Measurements from ENCODE around the gene C10orf90. TPM values are rescaled to one million over a fixed set of nuclear protein-coding genes. Genes with fewer than 3 reads are reported as not detected.

C10orf90 gene
- total RNA-seq, 1 donor from 2014 or later, result under 0.01 TPM

DNA sequence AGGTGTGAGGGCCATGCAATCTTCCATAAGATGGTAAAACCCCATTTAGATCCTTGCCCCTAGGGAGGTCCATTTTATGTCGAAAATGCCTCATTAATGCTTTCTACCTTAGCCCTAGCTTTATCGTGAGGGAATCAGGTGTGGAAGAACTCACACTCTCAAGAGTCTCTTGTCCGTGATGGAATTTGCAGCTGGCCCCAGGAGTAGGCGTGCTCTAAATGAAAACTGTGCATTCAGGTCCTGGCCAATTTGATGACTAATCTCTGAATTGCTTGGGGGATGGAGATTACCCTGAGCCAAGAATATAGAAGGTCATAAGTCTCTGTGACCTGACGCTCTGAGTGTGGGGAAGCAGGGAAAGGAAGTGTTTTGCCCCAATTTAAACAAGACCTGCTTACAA is 6.6 kb downstream of the C10orf90 start:
- Histone ChIP-seq H3K9ac (ENCODE audit: low read depth in 1 of 3, low read length in 3 of 3) (no peak overlapping the region), H3K9me3 (ENCODE audit: control insufficient read depth in 3 of 3, low read length in 3 of 3) (no peaks in the 10 kb centered on the region)

DNA sequence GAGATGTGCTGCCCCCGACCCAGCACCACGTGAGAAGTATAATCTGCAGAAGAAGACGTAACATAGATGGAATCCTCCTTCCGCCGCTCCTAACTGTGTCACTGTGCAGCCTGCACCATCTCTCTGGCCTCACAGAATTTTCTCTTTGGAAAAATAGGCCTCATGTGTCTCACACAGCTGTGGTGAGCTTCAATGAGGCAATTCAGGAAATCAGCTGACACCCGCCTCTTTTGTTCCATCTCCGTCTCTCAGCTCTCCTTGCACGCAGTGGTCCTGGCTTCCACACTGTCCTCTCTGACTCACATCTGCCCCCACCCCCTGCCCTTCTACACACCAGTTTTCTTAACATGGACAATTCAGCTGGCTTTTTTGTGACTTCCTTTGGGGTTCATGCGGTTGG is 7.2 kb downstream of the C10orf90 start:
- H3K36me3 ChIP-seq (ENCODE audit: control insufficient read depth in 3 of 3, insufficient read depth in 3 of 3, low read length in 3 of 3), result no peaks in the 10 kb centered on the region
- peaks cover 0 to 7% (median 7%) of the 10 kb centered on the region in 3 donors for H3K27me3 ChIP-seq (ENCODE audit: control insufficient read depth in 3 of 3, insufficient read depth in 3 of 3, low read length in 3 of 3)
- H3K9me3 ChIP-seq (ENCODE audit: control insufficient read depth in 3 of 3, low read length in 3 of 3), result no peaks in the 10 kb centered on the region
- peak overlapping the region; percentile 78 for H3K27ac ChIP-seq (ENCODE audit: low read depth, low read length)
- peaks cover 0 to 10% (median 0%) of the 10 kb centered on the region in 3 donors for H3K4me1 ChIP-seq (ENCODE audit: control insufficient read depth in 3 of 3, insufficient read depth in 3 of 3, low read length in 3 of 3)
- H3K4me3 ChIP-seq (ENCODE audit: low read length in 3 of 3), result no peak overlapping the region
- H3K9ac ChIP-seq (ENCODE audit: low read depth in 1 of 3, low read length in 3 of 3), result no peak overlapping the region

More for the DNA sequence above, 6.6 kb downstream of the C10orf90 start:
- Histone ChIP-seq H3K4me1 (ENCODE audit: control insufficient read depth in 3 of 3, insufficient read depth in 3 of 3, low read length in 3 of 3) (peaks cover 0 to 10% (median 0%) of the 10 kb centered on the region in 3 donors), H3K27ac (ENCODE audit: low read depth, low read length) (peak overlapping the region; percentile 60), H3K27me3 (ENCODE audit: control insufficient read depth in 3 of 3, insufficient read depth in 3 of 3, low read length in 3 of 3) (peaks cover 0 to 7% (median 7%) of the 10 kb centered on the region in 3 donors), H3K4me3 (ENCODE audit: low read length in 3 of 3) (no peak overlapping the region), H3K36me3 (ENCODE audit: control insufficient read depth in 3 of 3, insufficient read depth in 3 of 3, low read length in 3 of 3) (no peaks in the 10 kb centered on the region)

DNA sequence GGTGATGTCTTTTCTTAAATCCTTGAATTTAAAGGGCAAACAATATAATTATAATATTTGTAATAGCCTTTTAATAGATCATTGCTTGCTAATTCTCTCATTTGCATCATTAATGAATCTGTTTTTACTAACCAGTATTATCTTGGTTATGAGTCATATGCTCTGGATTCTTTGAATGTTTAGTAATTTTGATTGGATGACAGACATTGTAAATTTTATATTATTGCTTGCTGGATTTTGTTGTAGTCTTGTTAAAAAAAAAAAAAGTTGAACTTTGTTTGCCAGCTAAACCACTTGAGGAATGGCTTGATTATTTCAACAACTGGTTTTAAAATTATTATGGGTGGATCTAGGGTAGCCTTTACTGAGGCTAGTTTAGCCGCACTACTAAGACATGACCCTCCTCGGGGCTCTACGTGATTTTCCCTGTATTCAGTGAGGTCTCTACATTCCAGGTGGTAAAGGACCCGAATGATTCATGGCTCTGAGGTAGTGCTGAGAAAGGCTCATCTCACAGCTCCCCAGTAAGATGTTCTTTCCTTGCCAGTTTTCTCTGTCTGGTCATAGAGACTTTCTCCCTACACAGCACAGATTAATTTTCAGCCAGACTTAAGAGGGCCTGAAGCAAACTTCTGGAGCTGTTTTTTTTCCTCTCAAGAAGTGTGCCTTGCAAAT is 8.5 kb downstream of the C10orf90 start:
- Histone ChIP-seq H3K27me3 (ENCODE audit: control insufficient read depth in 3 of 3, insufficient read depth in 3 of 3, low read length in 3 of 3) (peaks cover 0 to 7% (median 7%) of the 10 kb centered on the region in 3 donors), H3K9me3 (ENCODE audit: control insufficient read depth in 3 of 3, low read length in 3 of 3) (no peaks in the 10 kb centered on the region), H3K27ac (ENCODE audit: low read depth, low read length) (peak overlapping the region; percentile 78), H3K4me3 (ENCODE audit: low read length in 3 of 3) (no peak overlapping the region), H3K9ac (ENCODE audit: low read depth in 1 of 3, low read length in 3 of 3) (no peak overlapping the region), H3K36me3 (ENCODE audit: control insufficient read depth in 3 of 3, insufficient read depth in 3 of 3, low read length in 3 of 3) (no peaks in the 10 kb centered on the region), H3K4me1 (ENCODE audit: control insufficient read depth in 3 of 3, insufficient read depth in 3 of 3, low read length in 3 of 3) (peaks cover 0 to 10% (median 0%) of the 10 kb centered on the region in 3 donors)

DNA sequence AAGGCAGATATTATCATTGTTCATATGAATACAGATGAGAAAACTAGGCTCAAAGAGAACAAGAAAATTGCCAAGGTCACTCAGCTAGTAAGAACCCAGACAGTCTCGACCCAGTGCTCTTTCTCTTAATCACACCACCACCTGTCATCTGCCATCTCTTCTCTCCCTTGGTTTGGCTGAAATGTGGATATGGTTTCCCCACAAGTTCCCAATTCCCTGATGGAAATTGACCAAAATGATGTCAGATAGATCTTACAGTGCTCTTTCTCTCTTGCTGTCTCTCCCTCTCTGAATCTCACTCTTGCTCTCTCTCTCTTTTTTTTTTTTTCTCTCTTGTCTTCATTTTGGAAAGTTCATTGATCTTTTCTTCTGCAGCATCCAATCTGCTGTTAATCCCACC is 9.1 kb downstream of the C10orf90 start:
- Histone ChIP-seq H3K4me1 (ENCODE audit: control insufficient read depth in 3 of 3, insufficient read depth in 3 of 3, low read length in 3 of 3) (peaks cover 0 to 10% (median 0%) of the 10 kb centered on the region in 3 donors), H3K9ac (ENCODE audit: low read depth in 1 of 3, low read length in 3 of 3) (no peak overlapping the region), H3K9me3 (ENCODE audit: control insufficient read depth in 3 of 3, low read length in 3 of 3) (no peaks in the 10 kb centered on the region), H3K27ac (ENCODE audit: low read depth, low read length) (no peak overlapping the region), H3K27me3 (ENCODE audit: control insufficient read depth in 3 of 3, insufficient read depth in 3 of 3, low read length in 3 of 3) (peaks cover 0 to 7% (median 7%) of the 10 kb centered on the region in 3 donors), H3K4me3 (ENCODE audit: low read length in 3 of 3) (no peak overlapping the region), H3K36me3 (ENCODE audit: control insufficient read depth in 3 of 3, insufficient read depth in 3 of 3, low read length in 3 of 3) (no peaks in the 10 kb centered on the region)

DNA sequence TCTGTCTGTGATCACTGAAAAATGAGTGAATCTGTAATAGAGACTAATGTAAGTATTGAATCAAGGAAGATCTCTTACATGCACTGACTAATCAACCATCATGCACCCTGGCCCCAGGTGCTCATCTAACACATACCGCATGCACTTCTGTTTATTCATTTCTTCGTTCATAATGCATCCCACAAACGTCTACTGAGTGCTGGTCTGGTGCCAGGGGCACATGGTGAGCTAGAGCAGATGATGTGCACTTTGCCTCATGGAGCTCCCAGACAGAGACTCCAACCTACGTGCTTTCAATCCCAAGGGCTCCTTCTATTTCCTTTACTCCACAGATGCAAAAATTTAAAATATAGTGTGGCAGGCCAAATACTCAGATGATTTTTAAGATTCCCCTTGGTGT is 10.7 kb downstream of the C10orf90 start:
- H3K9me3 ChIP-seq (ENCODE audit: control insufficient read depth in 3 of 3, low read length in 3 of 3), result no peaks in the 10 kb centered on the region
- H3K27me3 ChIP-seq (ENCODE audit: control insufficient read depth in 3 of 3, insufficient read depth in 3 of 3, low read length in 3 of 3), result peaks cover 0 to 4% (median 3%) of the 10 kb centered on the region in 3 donors
- H3K27ac ChIP-seq (ENCODE audit: low read depth, low read length), result no peak overlapping the region
- no peak overlapping the region for H3K9ac ChIP-seq (ENCODE audit: low read depth in 1 of 3, low read length in 3 of 3)
- no peaks in the 10 kb centered on the region for H3K36me3 ChIP-seq (ENCODE audit: control insufficient read depth in 3 of 3, insufficient read depth in 3 of 3, low read length in 3 of 3)
- H3K4me1 ChIP-seq (ENCODE audit: control insufficient read depth in 3 of 3, insufficient read depth in 3 of 3, low read length in 3 of 3), result peaks cover 0 to 10% (median 0%) of the 10 kb centered on the region in 3 donors
- H3K4me3 ChIP-seq (ENCODE audit: low read length in 3 of 3), result no peak overlapping the region

DNA sequence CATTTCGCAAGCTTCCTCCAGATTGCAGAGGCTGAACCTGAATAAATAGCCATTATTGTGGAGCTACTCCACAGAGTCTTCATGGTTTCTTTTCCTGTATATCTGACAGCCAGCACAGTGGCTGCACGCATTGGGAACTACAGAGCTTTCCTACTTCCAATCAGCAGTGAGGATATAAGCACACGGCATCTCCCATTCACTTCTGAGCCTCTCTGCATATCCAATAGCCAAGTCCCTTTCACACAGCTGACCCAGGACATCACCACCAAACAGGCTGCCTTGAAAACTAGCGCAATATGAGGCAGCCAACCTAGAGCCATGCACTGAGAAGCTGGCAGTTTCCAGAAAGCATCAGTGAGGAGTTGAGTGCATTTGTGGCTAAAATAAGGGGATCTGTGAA is 11.6 kb downstream of the C10orf90 start:
- no peak overlapping the region for H3K4me3 ChIP-seq (ENCODE audit: low read length in 3 of 3)
- H3K9me3 ChIP-seq (ENCODE audit: control insufficient read depth in 3 of 3, low read length in 3 of 3), result no peaks in the 10 kb centered on the region
- no peak overlapping the region for H3K9ac ChIP-seq (ENCODE audit: low read depth in 1 of 3, low read length in 3 of 3)
- no peaks in the 10 kb centered on the region for H3K36me3 ChIP-seq (ENCODE audit: control insufficient read depth in 3 of 3, insufficient read depth in 3 of 3, low read length in 3 of 3)
- no peak overlapping the region for H3K27ac ChIP-seq (ENCODE audit: low read depth, low read length)
- peaks cover 0 to 10% (median 0%) of the 10 kb centered on the region in 3 donors for H3K4me1 ChIP-seq (ENCODE audit: control insufficient read depth in 3 of 3, insufficient read depth in 3 of 3, low read length in 3 of 3)
- no peaks in the 10 kb centered on the region for H3K27me3 ChIP-seq (ENCODE audit: control insufficient read depth in 3 of 3, insufficient read depth in 3 of 3, low read length in 3 of 3)

DNA sequence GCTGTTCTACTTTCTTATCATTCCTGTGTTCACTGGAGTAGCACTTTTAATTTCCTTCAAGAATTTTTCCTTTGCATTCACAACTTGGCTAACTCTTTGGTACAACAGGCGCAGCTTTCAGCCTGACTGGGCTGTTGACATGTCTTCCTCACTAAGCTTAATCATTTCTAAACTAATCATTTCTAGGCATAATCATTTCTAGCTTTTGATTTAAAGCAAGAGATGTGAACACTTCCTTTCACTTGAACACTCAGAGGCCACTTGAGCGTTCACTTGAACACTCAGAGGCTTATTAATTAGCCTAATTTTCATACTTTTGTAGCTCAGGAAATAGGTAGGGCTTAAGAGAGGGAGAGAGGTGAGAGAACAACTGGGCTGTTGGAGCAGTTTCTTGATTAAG is 15.9 kb downstream of the C10orf90 start:
- no peak overlapping the region for H3K4me3 ChIP-seq (ENCODE audit: low read length in 3 of 3)
- H3K27me3 ChIP-seq (ENCODE audit: control insufficient read depth in 3 of 3, insufficient read depth in 3 of 3, low read length in 3 of 3), result no peaks in the 10 kb centered on the region

DNA sequence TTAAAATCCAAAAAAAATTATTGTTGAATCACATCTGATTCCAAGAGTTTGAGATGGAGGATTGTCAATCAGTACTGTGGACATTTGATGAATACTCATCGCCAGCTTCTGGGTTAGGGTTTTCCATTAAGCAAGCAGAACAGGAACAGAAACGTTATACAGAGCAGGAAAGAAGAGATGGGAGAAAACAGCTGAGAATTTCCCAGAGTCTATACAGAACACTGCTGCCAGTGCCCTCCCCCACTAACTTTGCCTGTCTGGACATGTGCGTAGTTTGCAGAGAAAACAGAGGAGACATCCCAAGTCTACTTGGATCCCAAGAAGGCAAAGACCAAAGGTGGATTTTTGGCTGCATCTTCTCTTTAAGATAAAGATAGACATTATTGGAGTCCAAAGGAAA is 19.0 kb downstream of the C10orf90 start:
- Histone ChIP-seq H3K4me1 (ENCODE audit: control insufficient read depth in 3 of 3, insufficient read depth in 3 of 3, low read length in 3 of 3) (no peaks in the 10 kb centered on the region), H3K9me3 (ENCODE audit: control insufficient read depth in 3 of 3, low read length in 3 of 3) (no peaks in the 10 kb centered on the region), H3K36me3 (ENCODE audit: control insufficient read depth in 3 of 3, insufficient read depth in 3 of 3, low read length in 3 of 3) (no peaks in the 10 kb centered on the region), H3K27me3 (ENCODE audit: control insufficient read depth in 3 of 3, insufficient read depth in 3 of 3, low read length in 3 of 3) (no peaks in the 10 kb centered on the region), H3K9ac (ENCODE audit: low read depth in 1 of 3, low read length in 3 of 3) (no peak overlapping the region), H3K27ac (ENCODE audit: low read depth, low read length) (no peak overlapping the region), H3K4me3 (ENCODE audit: low read length in 3 of 3) (no peak overlapping the region)

More for the DNA sequence above, 15.9 kb downstream of the C10orf90 start:
- Histone ChIP-seq H3K36me3 (ENCODE audit: control insufficient read depth in 3 of 3, insufficient read depth in 3 of 3, low read length in 3 of 3) (no peaks in the 10 kb centered on the region), H3K9ac (ENCODE audit: low read depth in 1 of 3, low read length in 3 of 3) (no peak overlapping the region), H3K4me1 (ENCODE audit: control insufficient read depth in 3 of 3, insufficient read depth in 3 of 3, low read length in 3 of 3) (no peaks in the 10 kb centered on the region), H3K9me3 (ENCODE audit: control insufficient read depth in 3 of 3, low read length in 3 of 3) (no peaks in the 10 kb centered on the region), H3K27ac (ENCODE audit: low read depth, low read length) (no peak overlapping the region)

DNA sequence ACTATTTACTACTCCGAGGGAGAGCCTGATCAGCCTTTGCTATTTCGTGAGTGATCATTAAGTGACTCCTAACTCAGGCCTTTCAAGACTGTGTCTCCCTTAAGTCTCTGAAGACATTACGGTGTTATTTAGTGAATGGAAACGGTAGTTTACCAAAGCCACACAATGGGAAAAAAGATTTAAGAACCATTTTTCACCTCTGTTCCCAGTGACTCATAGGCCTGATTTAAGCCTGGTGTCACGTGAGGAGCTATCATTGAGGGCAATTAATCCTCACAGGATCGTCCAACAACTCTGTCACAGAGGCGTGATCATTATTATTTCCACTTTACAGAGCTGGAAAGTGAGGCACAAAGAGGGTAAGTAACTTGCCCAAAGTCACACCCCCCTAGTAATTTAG is 20.3 kb downstream of the C10orf90 start:
- Histone ChIP-seq H3K27me3 (ENCODE audit: control insufficient read depth in 3 of 3, insufficient read depth in 3 of 3, low read length in 3 of 3) (no peaks in the 10 kb centered on the region), H3K27ac (ENCODE audit: low read depth, low read length) (no peak overlapping the region), H3K36me3 (ENCODE audit: control insufficient read depth in 3 of 3, insufficient read depth in 3 of 3, low read length in 3 of 3) (no peaks in the 10 kb centered on the region), H3K4me1 (ENCODE audit: control insufficient read depth in 3 of 3, insufficient read depth in 3 of 3, low read length in 3 of 3) (no peaks in the 10 kb centered on the region), H3K4me3 (ENCODE audit: low read length in 3 of 3) (no peak overlapping the region), H3K9me3 (ENCODE audit: control insufficient read depth in 3 of 3, low read length in 3 of 3) (no peaks in the 10 kb centered on the region), H3K9ac (ENCODE audit: low read depth in 1 of 3, low read length in 3 of 3) (no peak overlapping the region)

DNA sequence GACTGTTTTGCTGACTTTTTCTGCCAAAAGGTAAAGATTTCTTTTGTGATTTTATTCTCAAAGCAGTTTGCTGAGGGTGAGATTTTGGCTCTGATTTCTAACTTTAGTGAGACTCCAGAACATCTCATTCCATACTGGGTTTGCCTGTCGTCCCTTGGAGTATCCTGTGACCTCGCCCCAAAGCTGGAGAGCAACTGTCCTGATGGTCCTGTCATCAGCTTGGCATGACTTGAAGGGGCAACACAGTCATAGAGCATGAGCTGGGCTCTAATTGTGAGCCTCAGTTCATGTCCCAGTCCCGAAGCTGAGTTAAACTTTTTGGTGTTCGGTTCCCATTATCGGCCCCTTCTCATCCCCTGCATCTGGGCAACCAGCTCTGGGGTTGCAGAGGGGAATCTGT is 23.4 kb downstream of the C10orf90 start:
- no peaks in the 10 kb centered on the region for H3K36me3 ChIP-seq (ENCODE audit: control insufficient read depth in 3 of 3, insufficient read depth in 3 of 3, low read length in 3 of 3)
- H3K9me3 ChIP-seq (ENCODE audit: control insufficient read depth in 3 of 3, low read length in 3 of 3), result no peaks in the 10 kb centered on the region
- H3K9ac ChIP-seq (ENCODE audit: low read depth in 1 of 3, low read length in 3 of 3), result no peak overlapping the region
- no peak overlapping the region for H3K27ac ChIP-seq (ENCODE audit: low read depth, low read length)
- no peaks in the 10 kb centered on the region for H3K4me1 ChIP-seq (ENCODE audit: control insufficient read depth in 3 of 3, insufficient read depth in 3 of 3, low read length in 3 of 3)
- H3K4me3 ChIP-seq (ENCODE audit: low read length in 3 of 3), result no peak overlapping the region
- no peaks in the 10 kb centered on the region for H3K27me3 ChIP-seq (ENCODE audit: control insufficient read depth in 3 of 3, insufficient read depth in 3 of 3, low read length in 3 of 3)

Measured in skeletal muscle tissue (tissue), 4 donors.